Liver (tissue), 9 donors: Measurements from ENCODE around the gene CIB4. TPM values are rescaled to one million over a fixed set of nuclear protein-coding genes. Genes with fewer than 3 reads are reported as not detected.

Experiments
- DNase-seq: peaks from one replicate; pipeline ENCODE4 v3.0.0-alpha.2; 2017; ENCODE audit warnings: low spot score
- H3K27ac ChIP-seq, 2 donors: one replicate each; pipeline ENCODE4 v1.7.0; 2013; ENCODE audit warnings: inconsistent platforms in 2 of 2, low read length in 2 of 2, control low read depth in 1 of 2, low read depth in 1 of 2, mild to moderate bottlenecking in 1 of 2
- H3K27me3 ChIP-seq, 4 donors: one replicate each; pipeline versions ENCODE4 v1.6.1 to v1.7.0; 2013; ENCODE audit warnings: low read length in 3 of 4, inconsistent platforms in 1 of 4, mild to moderate bottlenecking in 1 of 4, moderate library complexity in 1 of 4; ENCODE audit not compliant: control insufficient read depth in 4 of 4, insufficient read depth in 4 of 4
- H3K36me3 ChIP-seq, 4 donors: one replicate each; pipeline versions ENCODE4 v1.6.1 to v1.7.0; 2013; ENCODE audit warnings: low read length in 3 of 4, mild to moderate bottlenecking in 3 of 4, low read depth in 1 of 4, moderate library complexity in 1 of 4; ENCODE audit not compliant: control insufficient read depth in 4 of 4, insufficient read depth in 3 of 4
- H3K4me1 ChIP-seq, 4 donors: one replicate each; pipeline versions ENCODE4 v1.6.1 to v1.7.0; 2013; ENCODE audit warnings: low read length in 3 of 4, mild to moderate bottlenecking in 3 of 4, moderate library complexity in 1 of 4; ENCODE audit not compliant: control insufficient read depth in 4 of 4, insufficient read depth in 4 of 4
- H3K4me3 ChIP-seq, 3 donors: one replicate each; pipeline versions ENCODE4 v1.6.1 to v1.7.0; 2013; ENCODE audit warnings: low read length in 3 of 3, control low read depth in 1 of 3, low read depth in 1 of 3, mild to moderate bottlenecking in 1 of 3
- H3K9ac ChIP-seq, 2 donors: one replicate each; pipeline ENCODE4 v1.7.0; 2013; ENCODE audit warnings: low read length in 2 of 2, mild to moderate bottlenecking in 2 of 2, moderate library complexity in 2 of 2, control low read depth in 1 of 2, low read depth in 1 of 2
- H3K9me3 ChIP-seq, 4 donors: one replicate each; pipeline versions ENCODE4 v1.6.1 to v1.7.0; 2013; ENCODE audit warnings: low read length in 3 of 4; ENCODE audit not compliant: control insufficient read depth in 4 of 4
- EGR1 ChIP-seq, 2 donors: IDR thresholded peaks; 2 replicates each; pipeline ENCODE4 v1.6.1; 2016 to 2018; ENCODE audit warnings: antibody characterized with exemption in 2 of 2, low read depth in 2 of 2
- FOXA1 ChIP-seq: IDR thresholded peaks from 2 replicates; pipeline ENCODE4 v1.6.1; 2016; ENCODE audit warnings: antibody characterized with exemption
- FOXA2 ChIP-seq: IDR thresholded peaks from 2 replicates; pipeline ENCODE4 v1.6.1; 2016; ENCODE audit warnings: antibody characterized with exemption
- GABPA ChIP-seq, 2 donors: IDR thresholded peaks in 1 of 2; conservative IDR thresholded peaks in 1 of 2; 2 replicates each; pipeline ENCODE4 v1.6.1; 2016; ENCODE audit warnings: antibody characterized with exemption in 2 of 2, mild to moderate bottlenecking in 1 of 2, moderate library complexity in 1 of 2
- HNF4A ChIP-seq, 2 donors: conservative IDR thresholded peaks; 2 replicates each; pipeline ENCODE4 v1.6.1; 2016; ENCODE audit warnings: antibody characterized with exemption in 2 of 2, mild to moderate bottlenecking in 2 of 2
- HNF4G ChIP-seq: IDR thresholded peaks from 2 replicates; pipeline ENCODE4 v1.6.1; 2016; ENCODE audit warnings: antibody characterized with exemption
- JUND ChIP-seq, 2 donors: IDR thresholded peaks; 2 replicates each; pipeline ENCODE4 v1.6.1; 2016; ENCODE audit warnings: antibody characterized with exemption in 2 of 2
- NR2F2 ChIP-seq: IDR thresholded peaks from 2 replicates; pipeline ENCODE4 v1.6.1; 2016; ENCODE audit warnings: antibody characterized with exemption
- RAD21 ChIP-seq, 2 donors: IDR thresholded peaks; 2 replicates each; pipeline ENCODE4 v1.6.1; 2016; ENCODE audit warnings: antibody characterized with exemption in 2 of 2, mild to moderate bottlenecking in 2 of 2
- RXRA ChIP-seq, 2 donors: IDR thresholded peaks; 2 replicates each; pipeline ENCODE4 v1.6.1; 2017 to 2018; ENCODE audit warnings: antibody characterized with exemption in 2 of 2, mild to moderate bottlenecking in 1 of 2
- SP1 ChIP-seq: IDR thresholded peaks from 2 replicates; pipeline ENCODE4 v1.6.1; 2018; ENCODE audit warnings: antibody characterized with exemption, mild to moderate bottlenecking
- TAF1 ChIP-seq: conservative IDR thresholded peaks from 2 replicates; pipeline ENCODE4 v1.6.1; 2016; ENCODE audit warnings: antibody characterized with exemption, mild to moderate bottlenecking
- YY1 ChIP-seq: IDR thresholded peaks from 2 replicates; pipeline ENCODE4 v1.6.1; 2016; ENCODE audit warnings: antibody characterized with exemption, mild to moderate bottlenecking
- WGBS: extraction: QIAGEN DNeasy Blood & Tissue Kit; methylation state at CpG from one replicate; pipeline ENCODE4 v1.1.7; 2013; 5-methylcytosine and 5-hydroxymethylcytosine counted together
- polyA plus RNA-seq, 2 donors: library from polyadenylated mRNA; stranded (reverse) in 1 of 2; unstranded in 1 of 2; fragments of 200-250 nt in 1 of 2; fragments of >200 nt in 1 of 2; fragmentation: Nextera tagmentation in 1 of 2; extraction: Ambion mirVana in 1 of 2; gene quantifications; one replicate each; pipeline versions ENCODE4 v1.2.1 to v1.2.3, GENCODE V29; 2013 to 2015
- total RNA-seq, 2 donors: library from RNA; depleted of rRNA; stranded (reverse); fragments of >200 nt; gene quantifications; one replicate each; pipeline ENCODE4 v1.2.3, GENCODE V29; 2014
- TF ChIP-seq, protein P1 (sequence below): IDR thresholded peaks from 2 replicates; pipeline ENCODE4 v1.6.1; 2016; ENCODE audit warnings: antibody characterized with exemption
- TF ChIP-seq, protein P2 (sequence below): IDR thresholded peaks from 2 replicates; pipeline ENCODE4 v1.6.1; 2016; ENCODE audit warnings: antibody characterized with exemption
- TF ChIP-seq, protein P3 (sequence below): fragments of 150-350 bp; IDR thresholded peaks from 2 replicates; pipeline ENCODE4 v1.5.1; 2017; ENCODE audit warnings: improper control_type of control experiment, low read depth, low read length; ENCODE audit not compliant: missing input control
- TF ChIP-seq, protein P4 (sequence below): IDR thresholded peaks from 2 replicates; pipeline ENCODE4 v1.6.1; 2016; ENCODE audit warnings: antibody characterized with exemption, mild to moderate bottlenecking
- TF ChIP-seq, protein P5 (sequence below): IDR thresholded peaks from 2 replicates; pipeline ENCODE4 v1.6.1; 2016; ENCODE audit warnings: antibody characterized with exemption
- donor health status: healthy.
- donor health status: healthy.
- donor health status: healthy.
- donor health status: healthy.
- donor health status: healthy.

CIB4 gene
- total and polyA plus RNA-seq, 4 donors, result not detected

DNA sequence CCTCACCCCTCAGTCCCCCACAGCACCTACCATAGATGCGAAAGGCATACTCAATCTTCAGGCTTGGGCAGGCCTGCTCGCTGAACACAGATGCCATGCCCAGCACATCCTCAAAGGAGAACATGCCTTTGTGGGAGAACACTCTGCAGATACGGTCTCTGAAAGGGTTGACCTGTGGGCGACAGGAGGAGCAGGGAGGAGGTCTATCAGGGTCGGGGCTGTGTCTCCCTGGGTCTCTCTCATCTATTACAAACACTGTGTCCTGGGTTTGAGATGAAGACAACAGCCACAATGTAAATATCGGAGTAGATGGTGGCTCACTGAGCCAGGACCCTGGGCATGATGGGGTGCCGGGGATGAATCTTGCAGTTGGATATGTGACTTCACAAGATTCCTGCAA lies 46.0 kb downstream of the CIB4 start:
- TF ChIP-seq SP1 (no peak), TAF1 (no peak), JUND (IDR thresholded peaks at IDR 0.05) (no peak), EGR1 (IDR thresholded peaks at IDR 0.05; ENCODE audit: low read depth in 2 of 2) (no peak), HNF4G (no peak), FOXA1 (no peak), RXRA (IDR thresholded peaks at IDR 0.05) (no peak), FOXA2 (no peak), YY1 (no peak), GABPA (IDR thresholded peaks at IDR 0.05 in 1 of 2, conservative IDR thresholded peaks at IDR 0.05 in 1 of 2) (no peak), HNF4A (conservative IDR thresholded peaks at IDR 0.05) (no peak), NR2F2 (no peak), RAD21 (IDR thresholded peaks at IDR 0.05) (no peak)
- TF ChIP-seq, protein P1, sequence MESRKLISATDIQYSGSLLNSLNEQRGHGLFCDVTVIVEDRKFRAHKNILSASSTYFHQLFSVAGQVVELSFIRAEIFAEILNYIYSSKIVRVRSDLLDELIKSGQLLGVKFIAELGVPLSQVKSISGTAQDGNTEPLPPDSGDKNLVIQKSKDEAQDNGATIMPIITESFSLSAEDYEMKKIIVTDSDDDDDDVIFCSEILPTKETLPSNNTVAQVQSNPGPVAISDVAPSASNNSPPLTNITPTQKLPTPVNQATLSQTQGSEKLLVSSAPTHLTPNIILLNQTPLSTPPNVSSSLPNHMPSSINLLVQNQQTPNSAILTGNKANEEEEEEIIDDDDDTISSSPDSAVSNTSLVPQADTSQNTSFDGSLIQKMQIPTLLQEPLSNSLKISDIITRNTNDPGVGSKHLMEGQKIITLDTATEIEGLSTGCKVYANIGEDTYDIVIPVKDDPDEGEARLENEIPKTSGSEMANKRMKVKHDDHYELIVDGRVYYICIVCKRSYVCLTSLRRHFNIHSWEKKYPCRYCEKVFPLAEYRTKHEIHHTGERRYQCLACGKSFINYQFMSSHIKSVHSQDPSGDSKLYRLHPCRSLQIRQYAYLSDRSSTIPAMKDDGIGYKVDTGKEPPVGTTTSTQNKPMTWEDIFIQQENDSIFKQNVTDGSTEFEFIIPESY, result no peak
- TF ChIP-seq, protein P2, sequence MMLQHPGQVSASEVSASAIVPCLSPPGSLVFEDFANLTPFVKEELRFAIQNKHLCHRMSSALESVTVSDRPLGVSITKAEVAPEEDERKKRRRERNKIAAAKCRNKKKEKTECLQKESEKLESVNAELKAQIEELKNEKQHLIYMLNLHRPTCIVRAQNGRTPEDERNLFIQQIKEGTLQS, result no peak
- TF ChIP-seq, protein P3, sequence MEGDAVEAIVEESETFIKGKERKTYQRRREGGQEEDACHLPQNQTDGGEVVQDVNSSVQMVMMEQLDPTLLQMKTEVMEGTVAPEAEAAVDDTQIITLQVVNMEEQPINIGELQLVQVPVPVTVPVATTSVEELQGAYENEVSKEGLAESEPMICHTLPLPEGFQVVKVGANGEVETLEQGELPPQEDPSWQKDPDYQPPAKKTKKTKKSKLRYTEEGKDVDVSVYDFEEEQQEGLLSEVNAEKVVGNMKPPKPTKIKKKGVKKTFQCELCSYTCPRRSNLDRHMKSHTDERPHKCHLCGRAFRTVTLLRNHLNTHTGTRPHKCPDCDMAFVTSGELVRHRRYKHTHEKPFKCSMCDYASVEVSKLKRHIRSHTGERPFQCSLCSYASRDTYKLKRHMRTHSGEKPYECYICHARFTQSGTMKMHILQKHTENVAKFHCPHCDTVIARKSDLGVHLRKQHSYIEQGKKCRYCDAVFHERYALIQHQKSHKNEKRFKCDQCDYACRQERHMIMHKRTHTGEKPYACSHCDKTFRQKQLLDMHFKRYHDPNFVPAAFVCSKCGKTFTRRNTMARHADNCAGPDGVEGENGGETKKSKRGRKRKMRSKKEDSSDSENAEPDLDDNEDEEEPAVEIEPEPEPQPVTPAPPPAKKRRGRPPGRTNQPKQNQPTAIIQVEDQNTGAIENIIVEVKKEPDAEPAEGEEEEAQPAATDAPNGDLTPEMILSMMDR, result no peak
- TF ChIP-seq, protein P4, sequence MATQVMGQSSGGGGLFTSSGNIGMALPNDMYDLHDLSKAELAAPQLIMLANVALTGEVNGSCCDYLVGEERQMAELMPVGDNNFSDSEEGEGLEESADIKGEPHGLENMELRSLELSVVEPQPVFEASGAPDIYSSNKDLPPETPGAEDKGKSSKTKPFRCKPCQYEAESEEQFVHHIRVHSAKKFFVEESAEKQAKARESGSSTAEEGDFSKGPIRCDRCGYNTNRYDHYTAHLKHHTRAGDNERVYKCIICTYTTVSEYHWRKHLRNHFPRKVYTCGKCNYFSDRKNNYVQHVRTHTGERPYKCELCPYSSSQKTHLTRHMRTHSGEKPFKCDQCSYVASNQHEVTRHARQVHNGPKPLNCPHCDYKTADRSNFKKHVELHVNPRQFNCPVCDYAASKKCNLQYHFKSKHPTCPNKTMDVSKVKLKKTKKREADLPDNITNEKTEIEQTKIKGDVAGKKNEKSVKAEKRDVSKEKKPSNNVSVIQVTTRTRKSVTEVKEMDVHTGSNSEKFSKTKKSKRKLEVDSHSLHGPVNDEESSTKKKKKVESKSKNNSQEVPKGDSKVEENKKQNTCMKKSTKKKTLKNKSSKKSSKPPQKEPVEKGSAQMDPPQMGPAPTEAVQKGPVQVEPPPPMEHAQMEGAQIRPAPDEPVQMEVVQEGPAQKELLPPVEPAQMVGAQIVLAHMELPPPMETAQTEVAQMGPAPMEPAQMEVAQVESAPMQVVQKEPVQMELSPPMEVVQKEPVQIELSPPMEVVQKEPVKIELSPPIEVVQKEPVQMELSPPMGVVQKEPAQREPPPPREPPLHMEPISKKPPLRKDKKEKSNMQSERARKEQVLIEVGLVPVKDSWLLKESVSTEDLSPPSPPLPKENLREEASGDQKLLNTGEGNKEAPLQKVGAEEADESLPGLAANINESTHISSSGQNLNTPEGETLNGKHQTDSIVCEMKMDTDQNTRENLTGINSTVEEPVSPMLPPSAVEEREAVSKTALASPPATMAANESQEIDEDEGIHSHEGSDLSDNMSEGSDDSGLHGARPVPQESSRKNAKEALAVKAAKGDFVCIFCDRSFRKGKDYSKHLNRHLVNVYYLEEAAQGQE, result no peak
- TF ChIP-seq, protein P5, sequence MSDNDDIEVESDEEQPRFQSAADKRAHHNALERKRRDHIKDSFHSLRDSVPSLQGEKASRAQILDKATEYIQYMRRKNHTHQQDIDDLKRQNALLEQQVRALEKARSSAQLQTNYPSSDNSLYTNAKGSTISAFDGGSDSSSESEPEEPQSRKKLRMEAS, result no peak
- no peaks in the 10 kb centered on the region for H3K4me1 ChIP-seq
- H3K27ac ChIP-seq, result no peak overlapping the region
- H3K36me3 ChIP-seq, result no peaks in the 10 kb centered on the region
- no peak overlapping the region for H3K9ac ChIP-seq
- no peak overlapping the region for H3K4me3 ChIP-seq
- DNase-seq, result no peak
- peaks cover 0 to 8% (median 2%) of the 10 kb centered on the region in 4 donors for H3K27me3 ChIP-seq
- 74% methylated on average over 7 of the region's 7 CpGs for WGBS
- H3K9me3 ChIP-seq, result no peaks in the 10 kb centered on the region
